H1 (cell line): ENCODE measurements around the gene TRDMT1. TPM values are rescaled to one million over a fixed set of nuclear protein-coding genes. Genes with fewer than 3 reads are reported as not detected.
A peak's percentile ranks its signal among the peaks of the same experiment; 100 is the strongest.

ENCODE experiments used
- CTCF ChIA-PET: fragments of 300-600 bp; sonication (Branson Sonifier 250); formaldehyde crosslinking; loops from one replicate; lab custom pipeline; 2021; ENCODE audit not compliant: partially characterized antibody; lab: Charles Lee
- POLR2A ChIA-PET: fragments of 300-600 bp; sonication (Branson Sonifier 250); formaldehyde crosslinking; loops from one replicate; lab custom pipeline; 2021; ENCODE audit warnings: inconsistent platforms; ENCODE audit not compliant: partially characterized antibody; lab: Charles Lee
- DNase-seq, 2 experiments: peaks; one replicate each; pipeline versions ENCODE4 v3.0.0 to v3.0.0-alpha.2; 2010 to 2022; ENCODE audit warnings: low spot score in 2 of 2, low read depth in 1 of 2, mixed read lengths in 1 of 2
- FAIRE-seq: peaks from 2 replicates; lab custom pipeline; 2011; peaks lifted over from hg19 to GRCh38; lab: Jason Lieb, UNC
- H2AFZ ChIP-seq: 2 replicates; pipeline ENCODE4 v1.8.1; 2012; ENCODE audit warnings: low read length, inconsistent platforms
- H2AK5ac ChIP-seq: 2 replicates; pipeline ENCODE4 v1.6.1; 2013; ENCODE audit warnings: low read depth, low read length
- H2BK120ac ChIP-seq: replicated peaks from 2 replicates; pipeline ENCODE3; 2013; ENCODE audit warnings: low read depth, low read length, inconsistent platforms
- H2BK12ac ChIP-seq: 2 replicates; pipeline ENCODE4 v1.6.1; 2013; ENCODE audit warnings: low read depth, low read length
- H2BK15ac ChIP-seq: 2 replicates; pipeline ENCODE4 v1.6.1; 2013; ENCODE audit warnings: low read length
- H2BK20ac ChIP-seq: 2 replicates; pipeline ENCODE4 v1.6.1; 2013; ENCODE audit warnings: low read length
- H2BK5ac ChIP-seq: 2 replicates; pipeline ENCODE4 v1.6.1; 2013; ENCODE audit warnings: low read depth, low read length
- H3K14ac ChIP-seq: 2 replicates; pipeline ENCODE4 v1.6.1; 2013; ENCODE audit warnings: inconsistent platforms; ENCODE audit not compliant: insufficient read length
- H3K18ac ChIP-seq: 2 replicates; pipeline ENCODE4 v1.6.1; 2013; ENCODE audit warnings: low read length; ENCODE audit errors: extremely low read depth
- H3K23ac ChIP-seq: 2 replicates; pipeline ENCODE4 v1.6.1; 2013; ENCODE audit warnings: inconsistent platforms; ENCODE audit not compliant: insufficient read length
- H3K23me2 ChIP-seq: 2 replicates; pipeline ENCODE4 v1.6.1; 2013; ENCODE audit warnings: low read depth, low read length
- H3K27ac ChIP-seq: 2 replicates; pipeline ENCODE4 v1.6.1; 2011; ENCODE audit warnings: low read depth, low read length, inconsistent platforms
- H3K27me3 ChIP-seq, 4 experiments: replicated peaks in 1 of 4; 1 replicate in 1 of 4; 2 replicates in 3 of 4; pipeline versions ENCODE4 v1.6.1 to v1.8.1; 2011 to 2013; ENCODE audit warnings: low read length in 3 of 4, mild to moderate bottlenecking in 3 of 4, inconsistent platforms in 2 of 4, mixed read lengths in 2 of 4, moderate library complexity in 1 of 4; ENCODE audit not compliant: control insufficient read depth in 3 of 4, insufficient read depth in 3 of 4; ENCODE audit errors: extremely low read depth in 1 of 4
- H3K36me3 ChIP-seq, 4 experiments: 2 replicates each; pipeline versions ENCODE4 v1.6.1 to v1.8.1; 2011 to 2013; ENCODE audit warnings: mild to moderate bottlenecking in 4 of 4, low read length in 3 of 4, moderate library complexity in 2 of 4, control low read depth in 1 of 4, inconsistent platforms in 1 of 4; ENCODE audit not compliant: insufficient read depth in 4 of 4, control insufficient read depth in 2 of 4
- H3K4ac ChIP-seq: replicated peaks from 2 replicates; pipeline ENCODE3; 2013; ENCODE audit warnings: low read length, low read depth, mixed read lengths, inconsistent platforms; ENCODE audit not compliant: insufficient read length
- H3K4me1 ChIP-seq, 4 experiments: replicated peaks in 1 of 4; 1 replicate in 1 of 4; 2 replicates in 3 of 4; pipeline versions ENCODE4 v1.6.1 to v1.8.1; 2011 to 2013; ENCODE audit warnings: low read length in 3 of 4, inconsistent platforms in 2 of 4, mixed read lengths in 1 of 4; ENCODE audit not compliant: insufficient read depth in 4 of 4, control insufficient read depth in 3 of 4
- H3K4me2 ChIP-seq, 2 experiments: 2 replicates each; pipeline versions ENCODE4 v1.6.1 to v1.8.1; 2011 to 2013; ENCODE audit warnings: low read depth in 2 of 2, low read length in 2 of 2, control low read depth in 1 of 2, inconsistent platforms in 1 of 2, mild to moderate bottlenecking in 1 of 2; ENCODE audit not compliant: insufficient read depth in 1 of 2
- H3K4me3 ChIP-seq, 4 experiments: fragments of 200-600, 300-600 bp in 1 of 4; sonication (generic), shearing (Covaris generic), sonication (Bioruptor Twin) in 1 of 4; 2 replicates each; pipeline versions ENCODE4 v1.5.1 to v1.8.1; 2011 to 2016; ENCODE audit warnings: low read length in 4 of 4, low read depth in 3 of 4, control low read depth in 2 of 4, inconsistent platforms in 2 of 4, mild to moderate bottlenecking in 2 of 4, mixed read lengths in 1 of 4, moderate library complexity in 1 of 4; ENCODE audit not compliant: insufficient read depth in 2 of 4; ENCODE audit errors: extremely low read depth in 1 of 4
- H3K56ac ChIP-seq: replicated peaks from 2 replicates; pipeline ENCODE3; 2013; ENCODE audit warnings: low read depth, mild to moderate bottlenecking, mixed read lengths, low read length, inconsistent platforms; ENCODE audit not compliant: insufficient read length
- H3K79me1 ChIP-seq: 2 replicates; pipeline ENCODE4 v1.6.1; 2013; ENCODE audit warnings: low read depth, low read length, control low read depth
- H3K79me2 ChIP-seq, 2 experiments: 2 replicates each; pipeline versions ENCODE4 v1.6.1 to v1.8.1; 2012 to 2013; ENCODE audit warnings: low read length in 2 of 2, mild to moderate bottlenecking in 2 of 2, inconsistent platforms in 1 of 2; ENCODE audit not compliant: insufficient read depth in 2 of 2, control insufficient read depth in 1 of 2
- H3K9ac ChIP-seq, 4 experiments: replicated peaks in 1 of 4; 1 replicate in 1 of 4; 2 replicates in 3 of 4; pipeline versions ENCODE4 v1.6.1 to v1.8.1; 2011 to 2013; ENCODE audit warnings: low read depth in 3 of 4, low read length in 3 of 4, control low read depth in 2 of 4, mild to moderate bottlenecking in 2 of 4, moderate library complexity in 2 of 4, inconsistent platforms in 1 of 4; ENCODE audit errors: extremely low read depth in 1 of 4
- H3K9me3 ChIP-seq, 2 experiments: 2 replicates each; pipeline versions ENCODE4 v1.6.1 to v1.8.1; 2012 to 2013; ENCODE audit warnings: mild to moderate bottlenecking in 2 of 2, moderate library complexity in 2 of 2, control low read depth in 1 of 2, inconsistent platforms in 1 of 2, low read depth in 1 of 2, low read length in 1 of 2, mixed read lengths in 1 of 2; ENCODE audit not compliant: insufficient read depth in 2 of 2
- H4K20me1 ChIP-seq, 2 experiments: replicated peaks in 1 of 2; 2 replicates each; pipeline versions ENCODE3 to v1.8.1; 2011 to 2013; ENCODE audit warnings: inconsistent platforms in 2 of 2, low read length in 2 of 2, mild to moderate bottlenecking in 1 of 2; ENCODE audit not compliant: insufficient read depth in 2 of 2, control insufficient read depth in 1 of 2
- H4K5ac ChIP-seq: 2 replicates; pipeline ENCODE4 v1.6.1; 2013; ENCODE audit warnings: low read length, low read depth, mixed read lengths, inconsistent platforms; ENCODE audit not compliant: insufficient read length
- H4K8ac ChIP-seq: 2 replicates; pipeline ENCODE4 v1.8.0; 2013; ENCODE audit warnings: mild to moderate bottlenecking, moderate library complexity, low read length, inconsistent platforms; ENCODE audit not compliant: insufficient read depth; ENCODE audit errors: extremely low read depth
- H4K91ac ChIP-seq: replicated peaks from 2 replicates; pipeline ENCODE3; 2013; ENCODE audit warnings: low read length, mixed read lengths, inconsistent platforms; ENCODE audit not compliant: insufficient read length
- ASH2L ChIP-seq: fragments of 200-600, 300-600 bp; sonication (generic); IDR thresholded peaks from one replicate; pipeline ENCODE4 v1.7.1; 2017; ENCODE audit warnings: low read length
- BCL11A ChIP-seq, 2 experiments: IDR thresholded peaks; one replicate each; pipeline ENCODE4 v1.6.1; 2011; ENCODE audit warnings: low read depth in 2 of 2, low read length in 2 of 2, mild to moderate bottlenecking in 2 of 2
- CTBP2 ChIP-seq: IDR thresholded peaks from 2 replicates; pipeline ENCODE4 v1.7.0; 2011; ENCODE audit warnings: borderline replicate concordance, mild to moderate bottlenecking, moderate library complexity, mixed read lengths, low read length; ENCODE audit not compliant: insufficient read depth, insufficient read length
- KDM5A ChIP-seq: fragments of 200-600 bp; IDR thresholded peaks from 2 replicates; pipeline ENCODE4 v1.7.1; 2012; ENCODE audit warnings: mild to moderate bottlenecking, low read length, inconsistent platforms, mixed read lengths
- MAFK ChIP-seq: IDR thresholded peaks from 2 replicates; pipeline ENCODE4 v1.6.1; 2012; ENCODE audit warnings: low read depth, mild to moderate bottlenecking, improper control_type of control experiment, low read length
- RFX5 ChIP-seq: IDR thresholded peaks from 2 replicates; pipeline ENCODE4 v1.6.1; 2011; ENCODE audit warnings: low read depth, low read length, improper control_type of control experiment, borderline replicate concordance
- RNF2 ChIP-seq: fragments of 200-900, 300-1000 bp; sonication (generic); IDR thresholded peaks from 2 replicates; pipeline ENCODE4 v1.7.1; 2016; ENCODE audit warnings: borderline replicate concordance, low read depth, mild to moderate bottlenecking, antibody characterized with exemption, low read length; ENCODE audit not compliant: poor library complexity, severe bottlenecking; ENCODE audit errors: missing control alignments
- SIRT6 ChIP-seq: IDR thresholded peaks from one replicate; pipeline ENCODE4 v1.7.1; 2012; ENCODE audit warnings: low read length, inconsistent platforms
- SP4 ChIP-seq: IDR thresholded peaks from 2 replicates; pipeline ENCODE4 v1.6.1; 2012; ENCODE audit warnings: low read length, inconsistent platforms
- SUZ12 ChIP-seq: fragments of 200-600 bp; sonication (generic); IDR thresholded peaks from 2 replicates; pipeline ENCODE4 v1.6.1; 2012; ENCODE audit warnings: mild to moderate bottlenecking, inconsistent platforms, low read length, moderate library complexity, mixed read lengths
- TAF7 ChIP-seq: optimal IDR thresholded peaks from 2 replicates; pipeline ENCODE3; 2011; ENCODE audit warnings: low read depth, mild to moderate bottlenecking, inconsistent platforms, low read length, moderate library complexity, borderline replicate concordance
- whole genome bisulfite sequencing, 2 experiments: shearing (Covaris generic) in 1 of 2; methylation state at CpG; one replicate each; pipeline versions ENCODE4 v1.1.6 to v1.1.7; 2013 to 2015; ENCODE audit warnings: low lambda C conversion rate in 2 of 2, mixed read lengths in 2 of 2, inconsistent platforms in 1 of 2, low coverage in 1 of 2, missing lambda C conversion rate in 1 of 2; ENCODE audit not compliant: insufficient replicate concordance in 2 of 2, insufficient coverage in 1 of 2, insufficient read length in 1 of 2; ENCODE audit errors: extremely low coverage in 1 of 2, missing lambda C conversion rate in 1 of 2; 5-methylcytosine and 5-hydroxymethylcytosine counted together
- polyA plus RNA-seq, 7 experiments: library from polyadenylated mRNA; depleted of rRNA in 3 of 7; stranded (reverse) in 5 of 7; unstranded in 2 of 7; fragments of >200 nt in 5 of 7; fragments of 200-250 nt in 2 of 7; gene quantifications; 1 replicate in 5 of 7; 2 replicates in 1 of 7; 4 replicates in 1 of 7; pipeline versions ENCODE4 v1.2.1 to v1.2.3, GENCODE V29; 2011 to 2013; ENCODE audit warnings: missing spikeins in 2 of 7, mixed read lengths in 2 of 7
- total RNA-seq: library from RNA; stranded (reverse); fragmentation: NEBNext Ultra II Directional; extraction: Animal tissue kit (Norgen Biotek cat#: 25700); gene quantifications from 2 replicates; pipeline ENCODE4 v1.2.1, GENCODE V29; 2021

Gene TRDMT1
- total and polyA plus RNA-seq, 2 of the 8 experiments (the other 6 are each of a cell fraction or from before 2014, with no cell fraction given) = 7.4 to 21.4 TPM

GRCh38 chr10:17229967-17230682 is 28.7 kb upstream of the TRDMT1 start:
- H3K79me2 ChIP-seq = peaks cover 0 to 6% of the 10 kb centered on the region in 2 experiments; a peak in 1 of 4 replicates
- peak; percentile 49 for TF ChIP-seq TAF7
- TF ChIP-seq MAFK = no peak
- no peak for TF ChIP-seq SIRT6
- TF ChIP-seq ASH2L = peak; percentile 54
- no peak for TF ChIP-seq RNF2
- no peak for TF ChIP-seq RFX5
- TF ChIP-seq SP4 = peak; percentile 33; the same call in 1 of the 2 replicates
- TF ChIP-seq BCL11A (IDR thresholded peaks at IDR 0.05; ENCODE audit: low read depth in 2 of 2, low read length in 2 of 2) = no peak
- TF ChIP-seq CTBP2 = no peak
- TF ChIP-seq KDM5A = peak; percentile 7; the same call in 1 of the 2 replicates
- peak; percentile 47; the same call in 1 of the 2 replicates for TF ChIP-seq SUZ12

More at GRCh38 chr10:17229967-17230682, 28.7 kb upstream of the TRDMT1 start:
- Histone ChIP-seq H2BK12ac (no peak overlapping the region), H4K5ac (no peak overlapping the region), H2AK5ac (no peak overlapping the region), H3K4me3 (peak overlapping the region; percentile 69 to 81 (median 78)), H3K56ac (no peak overlapping the region), H3K9me3 (no peaks in the 10 kb centered on the region), H2AFZ (peak overlapping the region; percentile 54), H3K4ac (no peak overlapping the region), H4K20me1 (peaks cover 0 to 4% of the 10 kb centered on the region in 2 experiments), H3K4me1 (peaks cover 10 to 17% (median 12%) of the 10 kb centered on the region in 4 experiments; a peak in 6 of 7 replicates), H4K8ac (peak overlapping the region; percentile 86; the same call in 1 of the 2 replicates), H2BK120ac (no peak overlapping the region), H3K9ac (peak overlapping the region; percentile 60 to 69 (median 66)), H3K36me3 (peaks cover 6 to 39% (median 21%) of the 10 kb centered on the region in 4 experiments), H3K27me3 (peaks cover 0 to 15% (median 13%) of the 10 kb centered on the region in 4 experiments; a peak in 5 of 7 replicates), H2BK5ac (no peak overlapping the region), H4K91ac (no peak overlapping the region), H2BK15ac (no peak overlapping the region), H3K18ac (peak overlapping the region; percentile 74), H3K4me2 (peak overlapping the region; percentile 83 to 90), H3K23ac (no peak overlapping the region), H3K23me2 (peaks cover 20% of the 10 kb centered on the region; the same call in 1 of the 2 replicates), H3K27ac (no peak overlapping the region), H2BK20ac (no peak overlapping the region), H3K79me1 (no peaks in the 10 kb centered on the region), H3K14ac (no peak overlapping the region)
- WGBS, 2 experiments = 2% methylated on average over 28 of the region's 43 CpGs; no CpG with 5 or more reads in 1 of the 2 experiments
- FAIRE-seq (no peak), DNase-seq (peak; percentile 47 to 87)
- ChIA-PET CTCF (interaction anchor here (0.6 to 2.4 kb wide), 37 partner anchors 8 to 1948 kb away, joined by 3 to 17 read pairs (median 4); partner anchors contain the start of gene TRDMT1), POLR2A (interaction anchor here (0.6 to 4.6 kb wide), 12 partner anchors 9 to 413 kb away, joined by 3 to 46 read pairs (median 4); partner anchors contain the start of genes RSU1 and TRDMT1)
